Measurements from ENCODE around the gene ADAMTS9. TPM values are rescaled to one million over a fixed set of nuclear protein-coding genes. Genes with fewer than 3 reads are reported as not detected.

Gene ADAMTS9
- total and polyA plus RNA-seq, 2 experiments from 2014 or later: 0.31 to 0.81 TPM

DNA sequence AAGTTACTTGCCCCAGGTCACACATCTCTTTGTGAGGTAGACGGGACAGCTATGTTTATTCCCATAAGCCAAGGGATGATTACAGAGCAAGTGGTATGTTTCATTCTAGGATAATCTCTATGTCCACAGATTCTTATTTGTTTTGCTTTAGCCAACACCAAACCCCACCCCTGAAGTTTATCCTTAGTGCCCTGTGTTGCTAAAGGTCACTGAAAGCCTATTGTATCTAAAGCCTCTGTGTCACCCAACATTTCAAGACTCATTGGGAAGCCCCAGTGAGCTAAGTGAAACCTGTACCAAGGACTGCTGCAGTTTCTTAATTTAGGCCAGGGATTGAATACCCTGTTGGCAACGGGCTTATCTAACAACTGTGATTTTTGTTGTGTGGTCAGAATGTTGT, 135.6 kb downstream of the ADAMTS9 start:
- no peak for ATAC-seq
- Histone ChIP-seq H3K27ac (ENCODE audit: low read depth) (no peak overlapping the region), H3K27me3 (ENCODE audit: insufficient read depth) (no peaks in the 10 kb centered on the region), H3K79me2 (replicated peaks; ENCODE audit: insufficient read depth) (no peaks in the 10 kb centered on the region), H3K4me2 (no peak overlapping the region), H3K4me1 (ENCODE audit: insufficient read depth) (no peaks in the 10 kb centered on the region), H2AFZ (no peak overlapping the region), H4K20me1 (replicated peaks; ENCODE audit: insufficient read depth) (no peaks in the 10 kb centered on the region), H3F3A (replicated peaks; ENCODE audit: low read depth) (no peaks in the 10 kb centered on the region), H3K9me2 (ENCODE audit: insufficient read depth) (no peaks in the 10 kb centered on the region; the same call in 1 of the 2 replicates), H3K36me3 (ENCODE audit: insufficient read depth) (no peaks in the 10 kb centered on the region), H3K4me3 (no peak overlapping the region)
- H3K4me3 Mint-ChIP-seq: no peak overlapping the region
- H3K27ac Mint-ChIP-seq: no peak overlapping the region
- H3K36me3 Mint-ChIP-seq (ENCODE audit: low read depth): no peaks in the 10 kb centered on the region
- H3K4me1 Mint-ChIP-seq: peaks cover 8% of the 10 kb centered on the region
- no peak for DNase-seq (ENCODE audit: low spot score)
- no peaks in the 10 kb centered on the region; the same call in 2 of the 3 replicates for H3K9me3 Mint-ChIP-seq
- peaks cover 4% of the 10 kb centered on the region for H3K27me3 Mint-ChIP-seq (ENCODE audit: insufficient read depth, low read depth, poor library complexity)
- no peak for TF ChIP-seq ZNF114 (CRISPR knock-in tag; IDR thresholded peaks at IDR 0.05)
- no peak for TF ChIP-seq NANOG (IDR thresholded peaks at IDR 0.05; ENCODE audit: borderline replicate concordance)
- TF ChIP-seq, protein P1, sequence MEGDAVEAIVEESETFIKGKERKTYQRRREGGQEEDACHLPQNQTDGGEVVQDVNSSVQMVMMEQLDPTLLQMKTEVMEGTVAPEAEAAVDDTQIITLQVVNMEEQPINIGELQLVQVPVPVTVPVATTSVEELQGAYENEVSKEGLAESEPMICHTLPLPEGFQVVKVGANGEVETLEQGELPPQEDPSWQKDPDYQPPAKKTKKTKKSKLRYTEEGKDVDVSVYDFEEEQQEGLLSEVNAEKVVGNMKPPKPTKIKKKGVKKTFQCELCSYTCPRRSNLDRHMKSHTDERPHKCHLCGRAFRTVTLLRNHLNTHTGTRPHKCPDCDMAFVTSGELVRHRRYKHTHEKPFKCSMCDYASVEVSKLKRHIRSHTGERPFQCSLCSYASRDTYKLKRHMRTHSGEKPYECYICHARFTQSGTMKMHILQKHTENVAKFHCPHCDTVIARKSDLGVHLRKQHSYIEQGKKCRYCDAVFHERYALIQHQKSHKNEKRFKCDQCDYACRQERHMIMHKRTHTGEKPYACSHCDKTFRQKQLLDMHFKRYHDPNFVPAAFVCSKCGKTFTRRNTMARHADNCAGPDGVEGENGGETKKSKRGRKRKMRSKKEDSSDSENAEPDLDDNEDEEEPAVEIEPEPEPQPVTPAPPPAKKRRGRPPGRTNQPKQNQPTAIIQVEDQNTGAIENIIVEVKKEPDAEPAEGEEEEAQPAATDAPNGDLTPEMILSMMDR (conservative IDR thresholded peaks at IDR 0.05; ENCODE audit: low read depth in 2 of 2): no peak
- TF ChIP-seq REST (IDR thresholded peaks at IDR 0.05; ENCODE audit: unreplicated experiment): no peak
- TF ChIP-seq STAT1 (IDR thresholded peaks at IDR 0.05; ENCODE audit: unreplicated experiment): no peak
- TF ChIP-seq, protein P2, sequence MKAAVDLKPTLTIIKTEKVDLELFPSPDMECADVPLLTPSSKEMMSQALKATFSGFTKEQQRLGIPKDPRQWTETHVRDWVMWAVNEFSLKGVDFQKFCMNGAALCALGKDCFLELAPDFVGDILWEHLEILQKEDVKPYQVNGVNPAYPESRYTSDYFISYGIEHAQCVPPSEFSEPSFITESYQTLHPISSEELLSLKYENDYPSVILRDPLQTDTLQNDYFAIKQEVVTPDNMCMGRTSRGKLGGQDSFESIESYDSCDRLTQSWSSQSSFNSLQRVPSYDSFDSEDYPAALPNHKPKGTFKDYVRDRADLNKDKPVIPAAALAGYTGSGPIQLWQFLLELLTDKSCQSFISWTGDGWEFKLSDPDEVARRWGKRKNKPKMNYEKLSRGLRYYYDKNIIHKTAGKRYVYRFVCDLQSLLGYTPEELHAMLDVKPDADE (IDR thresholded peaks at IDR 0.05): no peak
- TF ChIP-seq CREB1 (CRISPR knock-in tag; IDR thresholded peaks at IDR 0.05; ENCODE audit: low read depth): no peak
- TF ChIP-seq EZH2 (IDR thresholded peaks at IDR 0.05; ENCODE audit: low read depth, unreplicated experiment): no peak
- no peak for TF ChIP-seq JUNB (IDR thresholded peaks at IDR 0.05; ENCODE audit: unreplicated experiment)
- TF ChIP-seq ZNF462 (CRISPR knock-in tag; IDR thresholded peaks at IDR 0.05): no peak
- TF ChIP-seq EZH2phosphoT487 (IDR thresholded peaks at IDR 0.05; ENCODE audit: unreplicated experiment): no peak
- no peak for TF ChIP-seq POLR2AphosphoS5 (IDR thresholded peaks at IDR 0.05; ENCODE audit: low read depth)
